ENCODE data around the gene DRAM1.
A peak's percentile ranks its signal among the peaks of the same experiment; 100 is the strongest.

Gene DRAM1

GRCh38 chr12:101925935-101926334, 48.6 kb downstream of the DRAM1 start:
- Histone ChIP-seq H3K27me3 (ENCODE audit: insufficient read depth, low read length) (no peaks in the 10 kb centered on the region), H3K36me3 (ENCODE audit: insufficient read depth, low read length) (no peaks in the 10 kb centered on the region), H3K4me1 (ENCODE audit: control insufficient read depth, insufficient read depth, low read length, unreplicated experiment) (peaks cover 8% of the 10 kb centered on the region), H2AFZ (ENCODE audit: low read length, unreplicated experiment) (no peak overlapping the region), H3K27ac (ENCODE audit: low read depth, low read length) (no peak overlapping the region), H3K79me2 (ENCODE audit: control insufficient read depth, insufficient read depth, low read length, unreplicated experiment) (no peaks in the 10 kb centered on the region), H3K4me3 (ENCODE audit: low read depth, low read length) (no peak overlapping the region)

GRCh38 chr12:101927036-101927435, 49.7 kb downstream of the DRAM1 start:
- no peaks in the 10 kb centered on the region for H3K79me2 ChIP-seq (ENCODE audit: control insufficient read depth, insufficient read depth, low read length, unreplicated experiment)
- no peaks in the 10 kb centered on the region for H3K27me3 ChIP-seq (ENCODE audit: insufficient read depth, low read length)
- H3K27ac ChIP-seq (ENCODE audit: low read depth, low read length): no peak overlapping the region
- no peak overlapping the region for H3K4me3 ChIP-seq (ENCODE audit: low read depth, low read length)
- no peak overlapping the region for H2AFZ ChIP-seq (ENCODE audit: low read length, unreplicated experiment)
- peaks cover 8% of the 10 kb centered on the region for H3K4me1 ChIP-seq (ENCODE audit: control insufficient read depth, insufficient read depth, low read length, unreplicated experiment)
- no peaks in the 10 kb centered on the region for H3K36me3 ChIP-seq (ENCODE audit: insufficient read depth, low read length)

GRCh38 chr12:101927999-101928398, 50.6 kb downstream of the DRAM1 start:
- Histone ChIP-seq H2AFZ (ENCODE audit: low read length, unreplicated experiment) (no peak overlapping the region), H3K4me1 (ENCODE audit: control insufficient read depth, insufficient read depth, low read length, unreplicated experiment) (peaks cover 8% of the 10 kb centered on the region), H3K4me3 (ENCODE audit: low read depth, low read length) (no peak overlapping the region), H3K36me3 (ENCODE audit: insufficient read depth, low read length) (no peaks in the 10 kb centered on the region), H3K27ac (ENCODE audit: low read depth, low read length) (no peak overlapping the region), H3K79me2 (ENCODE audit: control insufficient read depth, insufficient read depth, low read length, unreplicated experiment) (no peaks in the 10 kb centered on the region), H3K27me3 (ENCODE audit: insufficient read depth, low read length) (no peaks in the 10 kb centered on the region)

- Histone ChIP-seq H3K27ac (ENCODE audit: low read depth, low read length) (no peak overlapping the region), H3K79me2 (ENCODE audit: control insufficient read depth, insufficient read depth, low read length, unreplicated experiment) (no peaks in the 10 kb centered on the region), H3K27me3 (ENCODE audit: insufficient read depth, low read length) (no peaks in the 10 kb centered on the region), H3K36me3 (ENCODE audit: insufficient read depth, low read length) (no peaks in the 10 kb centered on the region), H3K4me1 (ENCODE audit: control insufficient read depth, insufficient read depth, low read length, unreplicated experiment) (peaks cover 8% of the 10 kb centered on the region), H2AFZ (ENCODE audit: low read length, unreplicated experiment) (no peak overlapping the region), H3K4me3 (ENCODE audit: low read depth, low read length) (no peak overlapping the region)
Observed at GRCh38 chr12:101928556-101928955, 51.2 kb downstream of the DRAM1 start.

- Histone ChIP-seq H2AFZ (ENCODE audit: low read length, unreplicated experiment) (no peak overlapping the region), H3K36me3 (ENCODE audit: insufficient read depth, low read length) (no peaks in the 10 kb centered on the region), H3K27me3 (ENCODE audit: insufficient read depth, low read length) (no peaks in the 10 kb centered on the region), H3K27ac (ENCODE audit: low read depth, low read length) (no peak overlapping the region), H3K4me3 (ENCODE audit: low read depth, low read length) (no peak overlapping the region), H3K79me2 (ENCODE audit: control insufficient read depth, insufficient read depth, low read length, unreplicated experiment) (no peaks in the 10 kb centered on the region), H3K4me1 (ENCODE audit: control insufficient read depth, insufficient read depth, low read length, unreplicated experiment) (peaks cover 8% of the 10 kb centered on the region)
Observed at GRCh38 chr12:101929365-101930041, 52.1 kb downstream of the DRAM1 start.

GRCh38 chr12:101931498-101932326, 54.3 kb downstream of the DRAM1 start:
- Histone ChIP-seq H3K27ac (ENCODE audit: low read depth, low read length) (no peak overlapping the region), H3K36me3 (ENCODE audit: insufficient read depth, low read length) (no peaks in the 10 kb centered on the region), H2AFZ (ENCODE audit: low read length, unreplicated experiment) (no peak overlapping the region), H3K79me2 (ENCODE audit: control insufficient read depth, insufficient read depth, low read length, unreplicated experiment) (no peaks in the 10 kb centered on the region), H3K4me3 (ENCODE audit: low read depth, low read length) (no peak overlapping the region), H3K4me1 (ENCODE audit: control insufficient read depth, insufficient read depth, low read length, unreplicated experiment) (peaks cover 14% of the 10 kb centered on the region), H3K27me3 (ENCODE audit: insufficient read depth, low read length) (no peaks in the 10 kb centered on the region)

- Histone ChIP-seq H3K4me1 (ENCODE audit: control insufficient read depth, insufficient read depth, low read length, unreplicated experiment) (peaks cover 17% of the 10 kb centered on the region), H3K27me3 (ENCODE audit: insufficient read depth, low read length) (no peaks in the 10 kb centered on the region), H3K79me2 (ENCODE audit: control insufficient read depth, insufficient read depth, low read length, unreplicated experiment) (no peaks in the 10 kb centered on the region), H3K27ac (ENCODE audit: low read depth, low read length) (no peak overlapping the region), H3K4me3 (ENCODE audit: low read depth, low read length) (no peak overlapping the region), H2AFZ (ENCODE audit: low read length, unreplicated experiment) (no peak overlapping the region), H3K36me3 (ENCODE audit: insufficient read depth, low read length) (no peaks in the 10 kb centered on the region)
Observed at GRCh38 chr12:101933866-101934514, 56.6 kb downstream of the DRAM1 start.

- Histone ChIP-seq H3K4me3 (ENCODE audit: low read depth, low read length) (peak overlapping the region; percentile 44; the same call in 1 of the 2 replicates), H3K36me3 (ENCODE audit: insufficient read depth, low read length) (no peaks in the 10 kb centered on the region), H2AFZ (ENCODE audit: low read length, unreplicated experiment) (peak overlapping the region; percentile 89), H3K79me2 (ENCODE audit: control insufficient read depth, insufficient read depth, low read length, unreplicated experiment) (no peaks in the 10 kb centered on the region), H3K27me3 (ENCODE audit: insufficient read depth, low read length) (no peaks in the 10 kb centered on the region), H3K4me1 (ENCODE audit: control insufficient read depth, insufficient read depth, low read length, unreplicated experiment) (peaks cover 19% of the 10 kb centered on the region), H3K27ac (ENCODE audit: low read depth, low read length) (peak overlapping the region; percentile 76)
Observed at GRCh38 chr12:101935890-101936746, 58.7 kb downstream of the DRAM1 start.

- Histone ChIP-seq H3K27me3 (ENCODE audit: insufficient read depth, low read length) (no peaks in the 10 kb centered on the region), H2AFZ (ENCODE audit: low read length, unreplicated experiment) (no peak overlapping the region), H3K27ac (ENCODE audit: low read depth, low read length) (no peak overlapping the region), H3K36me3 (ENCODE audit: insufficient read depth, low read length) (no peaks in the 10 kb centered on the region), H3K4me1 (ENCODE audit: control insufficient read depth, insufficient read depth, low read length, unreplicated experiment) (peaks cover 24% of the 10 kb centered on the region), H3K79me2 (ENCODE audit: control insufficient read depth, insufficient read depth, low read length, unreplicated experiment) (no peaks in the 10 kb centered on the region), H3K4me3 (ENCODE audit: low read depth, low read length) (no peak overlapping the region)
Observed at GRCh38 chr12:101939306-101939705, 61.9 kb downstream of the DRAM1 start.

- H3K79me2 ChIP-seq (ENCODE audit: control insufficient read depth, insufficient read depth, low read length, unreplicated experiment): no peaks in the 10 kb centered on the region
- no peaks in the 10 kb centered on the region for H3K27me3 ChIP-seq (ENCODE audit: insufficient read depth, low read length)
- peaks cover 24% of the 10 kb centered on the region for H3K4me1 ChIP-seq (ENCODE audit: control insufficient read depth, insufficient read depth, low read length, unreplicated experiment)
- no peak overlapping the region for H3K27ac ChIP-seq (ENCODE audit: low read depth, low read length)
- no peak overlapping the region for H2AFZ ChIP-seq (ENCODE audit: low read length, unreplicated experiment)
- no peaks in the 10 kb centered on the region for H3K36me3 ChIP-seq (ENCODE audit: insufficient read depth, low read length)
- H3K4me3 ChIP-seq (ENCODE audit: low read depth, low read length): no peak overlapping the region
Observed at GRCh38 chr12:101939856-101940265, 62.5 kb downstream of the DRAM1 start.

All from ACC112 (cell line).